ENCODE data around the gene SLC38A5. TPM values are rescaled to one million over a fixed set of nuclear protein-coding genes. Genes with fewer than 3 reads are reported as not detected.
"Not testable (repeated sequence)": the region's sequence is repeated elsewhere in the genome, so short reads cannot be mapped to it uniquely, and the experiment has no call there.

The SLC38A5 gene
- total RNA-seq (8.7 TPM), polyA plus RNA-seq (19.6 TPM)
- long read RNA-seq, donor 1 = 0 reads
- long read RNA-seq, donor 2, transcript SLC38A5-210 (16 exons, 2,659 nt) = major isoform, 6 of 8 reads
- long read RNA-seq, donor 2, partial matches to known transcripts = 0 of 8 reads
- long read RNA-seq, donor 2, other reads (novel, unspliced or antisense) = 0 of 8 reads
- long read RNA-seq, donor 3 = 0 reads
- long read RNA-seq, donor 4 = 0 reads
- long read RNA-seq, donor 5 = 0 reads
- long read RNA-seq, donor 6, partial matches to known transcripts = 0 of 1 reads
- long read RNA-seq, donor 6, other reads (novel, unspliced or antisense) = 0 of 1 reads
- long read RNA-seq, donor 7, partial matches to known transcripts = 0 of 1 reads
- long read RNA-seq, donor 7, other reads (novel, unspliced or antisense) = 0 of 1 reads
- long read RNA-seq, donor 8, partial matches to known transcripts = 0 of 4 reads
- long read RNA-seq, donor 8, other reads (novel, unspliced or antisense) = 0 of 4 reads
- long read RNA-seq, donor 9, partial matches to known transcripts = 0 of 4 reads
- long read RNA-seq, donor 9, other reads (novel, unspliced or antisense) = 0 of 4 reads
- long read RNA-seq, donor 10, partial matches to known transcripts = 0 of 1 reads
- long read RNA-seq, donor 10, other reads (novel, unspliced or antisense) = 0 of 1 reads

GRCh38 chrX:48470110-48470832 lies at the start of gene SLC38A5:
SLC38A5 (minus strand) TSS chrX:48470260; CDS start chrX:48467924, 2,336 bp downstream.
- Histone ChIP-seq H3K4me3 (ENCODE audit: low read length in 2 of 2) (peak within 1 kb of the TSS; percentile 60 to 63), H3K36me3 (ENCODE audit: control insufficient read depth in 2 of 2, insufficient read depth in 2 of 2, low read length in 1 of 2) (peaks cover 0 to 3% of the 10 kb centered on the region in 2 donors), H3K9me3 (ENCODE audit: control insufficient read depth in 2 of 2, insufficient read depth in 1 of 2, low read length in 1 of 2) (peaks cover 0 to 3% of the 10 kb centered on the region in 2 donors), H3K4me1 (ENCODE audit: control insufficient read depth in 2 of 2, insufficient read depth in 2 of 2, low read length in 2 of 2) (peaks cover 5 to 14% of the 10 kb centered on the region in 2 donors), H3K27me3 (ENCODE audit: control insufficient read depth in 2 of 2, insufficient read depth in 1 of 2, low read length in 1 of 2) (no peaks in the 10 kb centered on the region), H3K27ac (ENCODE audit: low read depth in 1 of 2, low read length in 1 of 2) (no peak within 1 kb of the TSS)
- 94% methylated on average over 18 of the region's 18 CpGs for WGBS
- DNase-seq (ENCODE audit: low read depth in 6 of 9, low spot score in 9 of 9) = no peak

- not testable (repeated sequence) for H3K27ac ChIP-seq (ENCODE audit: low read depth in 1 of 2, low read length in 1 of 2); DNase-seq (ENCODE audit: low read depth in 6 of 9, low spot score in 9 of 9); H3K36me3 ChIP-seq (ENCODE audit: control insufficient read depth in 2 of 2, insufficient read depth in 2 of 2, low read length in 1 of 2); H3K27me3 ChIP-seq (ENCODE audit: control insufficient read depth in 2 of 2, insufficient read depth in 1 of 2, low read length in 1 of 2); H3K9me3 ChIP-seq (ENCODE audit: control insufficient read depth in 2 of 2, insufficient read depth in 1 of 2, low read length in 1 of 2); H3K4me3 ChIP-seq (ENCODE audit: low read length in 2 of 2)
- WGBS = 80% methylated on average over 4 of the region's 4 CpGs
- H3K4me1 ChIP-seq (ENCODE audit: control insufficient read depth in 2 of 2, insufficient read depth in 2 of 2, low read length in 2 of 2) = peaks cover 3 to 25% of the 10 kb centered on the region in 2 donors
Observed at GRCh38 chrX:48519481-48519880, 49.4 kb upstream of the SLC38A5 start.

GRCh38 chrX:48516987-48517386 lies 46.9 kb upstream of the SLC38A5 start:
- no peak for DNase-seq (ENCODE audit: low read depth in 6 of 9, low spot score in 9 of 9)
- Histone ChIP-seq H3K4me1 (ENCODE audit: control insufficient read depth in 2 of 2, insufficient read depth in 2 of 2, low read length in 2 of 2) (peaks cover 3 to 19% of the 10 kb centered on the region in 2 donors), H3K27ac (ENCODE audit: low read depth in 1 of 2, low read length in 1 of 2) (no peak overlapping the region), H3K27me3 (ENCODE audit: control insufficient read depth in 2 of 2, insufficient read depth in 1 of 2, low read length in 1 of 2) (no peaks in the 10 kb centered on the region), H3K36me3 (ENCODE audit: control insufficient read depth in 2 of 2, insufficient read depth in 2 of 2, low read length in 1 of 2) (peaks cover 0 to 9% of the 10 kb centered on the region in 2 donors), H3K9me3 (ENCODE audit: control insufficient read depth in 2 of 2, insufficient read depth in 1 of 2, low read length in 1 of 2) (peaks cover 0 to 4% of the 10 kb centered on the region in 2 donors), H3K4me3 (ENCODE audit: low read length in 2 of 2) (no peak overlapping the region)
- WGBS = 50% methylated on average over 5 of the region's 5 CpGs

DNA sequence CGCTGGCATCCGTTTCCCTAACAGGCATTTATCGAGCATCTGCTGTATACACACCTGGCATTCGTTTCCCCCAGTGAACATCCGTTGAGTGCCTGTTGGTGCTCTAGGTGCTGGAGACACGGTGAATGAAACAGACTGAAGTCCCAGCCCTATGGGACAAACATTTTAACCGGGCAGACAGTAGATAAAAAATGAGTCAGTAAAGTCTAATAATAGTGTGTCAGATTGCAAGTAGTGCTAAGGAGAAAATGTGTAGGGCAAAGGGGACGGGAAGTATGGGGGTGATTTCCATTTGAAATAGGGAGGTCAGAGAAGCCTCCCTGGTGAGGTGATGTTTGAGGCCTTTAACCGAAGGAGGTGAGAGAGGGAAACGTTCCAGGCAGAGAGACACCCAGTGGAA lies 46.2 kb upstream of the SLC38A5 start:
- no peak overlapping the region for H3K4me3 ChIP-seq (ENCODE audit: low read length in 2 of 2)
- H3K27ac ChIP-seq (ENCODE audit: low read depth in 1 of 2, low read length in 1 of 2) = no peak overlapping the region
- peaks cover 3 to 19% of the 10 kb centered on the region in 2 donors for H3K4me1 ChIP-seq (ENCODE audit: control insufficient read depth in 2 of 2, insufficient read depth in 2 of 2, low read length in 2 of 2)
- DNase-seq (ENCODE audit: low read depth in 6 of 9, low spot score in 9 of 9) = no peak
- H3K27me3 ChIP-seq (ENCODE audit: control insufficient read depth in 2 of 2, insufficient read depth in 1 of 2, low read length in 1 of 2) = no peaks in the 10 kb centered on the region
- peaks cover 0 to 4% of the 10 kb centered on the region in 2 donors for H3K9me3 ChIP-seq (ENCODE audit: control insufficient read depth in 2 of 2, insufficient read depth in 1 of 2, low read length in 1 of 2)
- WGBS = 96% methylated on average over 10 of the region's 10 CpGs
- H3K36me3 ChIP-seq (ENCODE audit: control insufficient read depth in 2 of 2, insufficient read depth in 2 of 2, low read length in 1 of 2) = peaks cover 0 to 9% of the 10 kb centered on the region in 2 donors

DNA sequence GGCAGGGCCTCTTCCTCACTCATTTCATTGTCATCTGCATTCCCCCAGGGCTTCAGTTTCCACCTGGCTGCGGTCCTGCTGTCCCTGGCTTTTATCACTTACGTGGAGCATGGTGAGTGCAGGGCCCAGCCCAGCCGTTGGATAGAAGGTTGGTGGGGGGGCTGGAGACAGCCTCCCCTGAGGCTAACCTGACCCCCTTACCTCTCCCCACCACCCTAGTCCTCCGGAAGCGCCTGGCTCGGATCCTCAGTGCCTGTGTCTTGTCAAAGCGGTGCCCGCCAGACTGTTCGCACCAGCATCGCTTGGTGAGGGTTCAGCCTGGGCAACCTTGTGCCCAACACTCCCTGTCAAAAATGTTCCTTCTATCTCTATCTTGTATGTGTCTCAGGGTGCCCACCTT lies 45.8 kb upstream of the SLC38A5 start:
- Histone ChIP-seq H3K36me3 (ENCODE audit: control insufficient read depth in 2 of 2, insufficient read depth in 2 of 2, low read length in 1 of 2) (peaks cover 0 to 9% of the 10 kb centered on the region in 2 donors), H3K4me1 (ENCODE audit: control insufficient read depth in 2 of 2, insufficient read depth in 2 of 2, low read length in 2 of 2) (peaks cover 3 to 15% of the 10 kb centered on the region in 2 donors), H3K9me3 (ENCODE audit: control insufficient read depth in 2 of 2, insufficient read depth in 1 of 2, low read length in 1 of 2) (peaks cover 0 to 4% of the 10 kb centered on the region in 2 donors), H3K27me3 (ENCODE audit: control insufficient read depth in 2 of 2, insufficient read depth in 1 of 2, low read length in 1 of 2) (no peaks in the 10 kb centered on the region), H3K27ac (ENCODE audit: low read depth in 1 of 2, low read length in 1 of 2) (no peak overlapping the region), H3K4me3 (ENCODE audit: low read length in 2 of 2) (no peak overlapping the region)
- no peak for DNase-seq (ENCODE audit: low read depth in 6 of 9, low spot score in 9 of 9)
- 98% methylated on average over 10 of the region's 10 CpGs for WGBS

- Histone ChIP-seq H3K4me1 (ENCODE audit: control insufficient read depth in 2 of 2, insufficient read depth in 2 of 2, low read length in 2 of 2) (peaks cover 0 to 7% of the 10 kb centered on the region in 2 donors), H3K36me3 (ENCODE audit: control insufficient read depth in 2 of 2, insufficient read depth in 2 of 2, low read length in 1 of 2) (peaks cover 0 to 9% of the 10 kb centered on the region in 2 donors), H3K27ac (ENCODE audit: low read depth in 1 of 2, low read length in 1 of 2) (no peak overlapping the region), H3K27me3 (ENCODE audit: control insufficient read depth in 2 of 2, insufficient read depth in 1 of 2, low read length in 1 of 2) (no peaks in the 10 kb centered on the region), H3K4me3 (ENCODE audit: low read length in 2 of 2) (no peak overlapping the region), H3K9me3 (ENCODE audit: control insufficient read depth in 2 of 2, insufficient read depth in 1 of 2, low read length in 1 of 2) (peaks cover 0 to 4% of the 10 kb centered on the region in 2 donors)
- no peak for DNase-seq (ENCODE audit: low read depth in 6 of 9, low spot score in 9 of 9)
- 98% methylated on average over 9 of the region's 9 CpGs for WGBS
Observed at GRCh38 chrX:48514868-48515460, 44.9 kb upstream of the SLC38A5 start.

- H3K4me1 ChIP-seq (ENCODE audit: control insufficient read depth in 2 of 2, insufficient read depth in 2 of 2, low read length in 2 of 2) = peaks cover 5 to 9% of the 10 kb centered on the region in 2 donors
- no peak overlapping the region for H3K27ac ChIP-seq (ENCODE audit: low read depth in 1 of 2, low read length in 1 of 2)
- no peaks in the 10 kb centered on the region for H3K27me3 ChIP-seq (ENCODE audit: control insufficient read depth in 2 of 2, insufficient read depth in 1 of 2, low read length in 1 of 2)
- DNase-seq (ENCODE audit: low read depth in 6 of 9, low spot score in 9 of 9) = no peak
- 97% methylated on average over 16 of the region's 16 CpGs for WGBS
- H3K9me3 ChIP-seq (ENCODE audit: control insufficient read depth in 2 of 2, insufficient read depth in 1 of 2, low read length in 1 of 2) = peaks cover 0 to 4% of the 10 kb centered on the region in 2 donors
- H3K36me3 ChIP-seq (ENCODE audit: control insufficient read depth in 2 of 2, insufficient read depth in 2 of 2, low read length in 1 of 2) = peaks cover 0 to 9% of the 10 kb centered on the region in 2 donors
- H3K4me3 ChIP-seq (ENCODE audit: low read length in 2 of 2) = no peak overlapping the region
Observed at GRCh38 chrX:48514126-48514806, 44.2 kb upstream of the SLC38A5 start.

- Histone ChIP-seq H3K27me3 (ENCODE audit: control insufficient read depth in 2 of 2, insufficient read depth in 1 of 2, low read length in 1 of 2) (no peaks in the 10 kb centered on the region), H3K27ac (ENCODE audit: low read depth in 1 of 2, low read length in 1 of 2) (no peak overlapping the region), H3K4me3 (ENCODE audit: low read length in 2 of 2) (no peak overlapping the region), H3K9me3 (ENCODE audit: control insufficient read depth in 2 of 2, insufficient read depth in 1 of 2, low read length in 1 of 2) (peaks cover 0 to 4% of the 10 kb centered on the region in 2 donors), H3K4me1 (ENCODE audit: control insufficient read depth in 2 of 2, insufficient read depth in 2 of 2, low read length in 2 of 2) (peaks cover 5 to 11% of the 10 kb centered on the region in 2 donors), H3K36me3 (ENCODE audit: control insufficient read depth in 2 of 2, insufficient read depth in 2 of 2, low read length in 1 of 2) (peaks cover 0 to 9% of the 10 kb centered on the region in 2 donors)
- no peak for DNase-seq (ENCODE audit: low read depth in 6 of 9, low spot score in 9 of 9)
- 99% methylated on average over 4 of the region's 4 CpGs for WGBS
Observed at GRCh38 chrX:48513670-48514069, 43.6 kb upstream of the SLC38A5 start.

All from thymus (tissue), 14 donors.